Suprapubic skin (tissue), 4 donors: ENCODE results near the gene IFI16.

Experiments used
- POLR2A ChIP-seq, 2 donors: fragments of 450-650 bp; IDR thresholded peaks; one replicate each; pipeline ENCODE4 v1.6.1; 2017; ENCODE audit warnings: antibody characterized with exemption in 2 of 2, mild to moderate bottlenecking in 2 of 2, moderate library complexity in 2 of 2
- POLR2AphosphoS5 ChIP-seq, 3 donors: sonication (generic); formaldehyde crosslinking; IDR thresholded peaks; one replicate each; pipeline ENCODE4 v1.6.1; 2017; ENCODE audit warnings: antibody characterized with exemption in 3 of 3
- TF ChIP-seq, protein P1 (sequence below), 2 donors: fragments of 200-600 bp in 1 of 2; fragments of 450-650 bp in 1 of 2; sonication (generic) in 1 of 2; IDR thresholded peaks; one replicate each; pipeline ENCODE4 v1.5.1; 2016 to 2019; ENCODE audit warnings: antibody characterized with exemption in 2 of 2, mild to moderate bottlenecking in 1 of 2, moderate library complexity in 1 of 2

DNA sequence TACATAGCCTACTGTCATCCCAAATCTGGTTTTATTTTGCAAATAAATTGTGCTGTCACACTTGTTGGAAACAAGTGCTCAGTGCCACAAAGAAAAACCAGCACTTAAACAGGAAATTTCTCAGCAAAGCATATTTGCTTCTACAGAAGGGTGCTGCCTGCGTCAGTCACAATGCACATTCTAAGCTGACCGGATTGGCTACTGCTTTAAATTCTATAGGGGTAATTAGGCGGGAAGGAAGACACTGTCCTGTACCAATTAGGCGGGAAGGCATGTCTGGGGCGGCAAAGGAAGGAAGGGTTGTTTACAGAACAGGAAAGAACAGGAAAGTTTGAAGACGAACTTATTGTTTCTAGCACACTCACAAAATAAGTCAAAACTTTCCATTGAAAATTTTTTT is 2.8 kb downstream of the IFI16 start:
- TF ChIP-seq POLR2A (IDR thresholded peaks at IDR 0.05) (no peak), POLR2AphosphoS5 (IDR thresholded peaks at IDR 0.05) (no peak)
- TF ChIP-seq, protein P1, sequence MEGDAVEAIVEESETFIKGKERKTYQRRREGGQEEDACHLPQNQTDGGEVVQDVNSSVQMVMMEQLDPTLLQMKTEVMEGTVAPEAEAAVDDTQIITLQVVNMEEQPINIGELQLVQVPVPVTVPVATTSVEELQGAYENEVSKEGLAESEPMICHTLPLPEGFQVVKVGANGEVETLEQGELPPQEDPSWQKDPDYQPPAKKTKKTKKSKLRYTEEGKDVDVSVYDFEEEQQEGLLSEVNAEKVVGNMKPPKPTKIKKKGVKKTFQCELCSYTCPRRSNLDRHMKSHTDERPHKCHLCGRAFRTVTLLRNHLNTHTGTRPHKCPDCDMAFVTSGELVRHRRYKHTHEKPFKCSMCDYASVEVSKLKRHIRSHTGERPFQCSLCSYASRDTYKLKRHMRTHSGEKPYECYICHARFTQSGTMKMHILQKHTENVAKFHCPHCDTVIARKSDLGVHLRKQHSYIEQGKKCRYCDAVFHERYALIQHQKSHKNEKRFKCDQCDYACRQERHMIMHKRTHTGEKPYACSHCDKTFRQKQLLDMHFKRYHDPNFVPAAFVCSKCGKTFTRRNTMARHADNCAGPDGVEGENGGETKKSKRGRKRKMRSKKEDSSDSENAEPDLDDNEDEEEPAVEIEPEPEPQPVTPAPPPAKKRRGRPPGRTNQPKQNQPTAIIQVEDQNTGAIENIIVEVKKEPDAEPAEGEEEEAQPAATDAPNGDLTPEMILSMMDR (IDR thresholded peaks at IDR 0.05): no peak
